Mesangial cell (primary cell): ENCODE data around the gene TTC39C. TPM values are rescaled to one million over a fixed set of nuclear protein-coding genes. Genes with fewer than 3 reads are reported as not detected.

ENCODE experiments used
- total RNA-seq: library from RNA; depleted of rRNA; stranded (reverse); fragments of >200 nt; gene quantifications from 2 replicates; pipeline ENCODE4 v1.2.3, GENCODE V29; 2015

TTC39C gene
- total RNA-seq: 17.1 and 28.1 TPM in 2 replicates

GRCh38 chr18:24014062-24014985 lies at the start of gene TTC39C:
TTC39C (plus strand) TSS chr18:24014754; CDS start chr18:24014872, 118 bp downstream.

GRCh38 chr18:24138789-24139616 lies 124.4 kb downstream of the TTC39C start, which contains the start of gene CABYR:
CABYR (plus strand) TSS chr18:24139062; CDS start chr18:24143115, 4,053 bp downstream.

Other genes with a start within 250 kb of the TTC39C start
- gene CABYR, start 124.3 kb downstream of the TTC39C start, total RNA-seq: 4.6 and 13.4 TPM in 2 replicates